Stomach (tissue), 4 donors: ENCODE results near the gene ADGRG1.

Experiments used
- POLR2A ChIP-seq, 4 donors: fragments of 450-650 bp; IDR thresholded peaks; one replicate each; pipeline ENCODE4 v1.6.1; 2016; ENCODE audit warnings: antibody characterized with exemption in 4 of 4, control low read depth in 2 of 4, mild to moderate bottlenecking in 1 of 4, moderate library complexity in 1 of 4
- POLR2AphosphoS5 ChIP-seq, 3 donors: sonication (generic); formaldehyde crosslinking; IDR thresholded peaks; one replicate each; pipeline ENCODE4 v1.6.1; 2016; ENCODE audit warnings: antibody characterized with exemption in 3 of 3
- TF ChIP-seq, protein P1 (sequence below), 7 experiments: fragments of 450-650 bp in 4 of 7; fragments of 200-600 bp in 3 of 7; sonication (generic) in 3 of 7; IDR thresholded peaks; one replicate each; pipeline ENCODE4 v1.5.1; 2016 to 2019; ENCODE audit warnings: antibody characterized with exemption in 7 of 7, control low read depth in 2 of 7, mild to moderate bottlenecking in 1 of 7

DNA sequence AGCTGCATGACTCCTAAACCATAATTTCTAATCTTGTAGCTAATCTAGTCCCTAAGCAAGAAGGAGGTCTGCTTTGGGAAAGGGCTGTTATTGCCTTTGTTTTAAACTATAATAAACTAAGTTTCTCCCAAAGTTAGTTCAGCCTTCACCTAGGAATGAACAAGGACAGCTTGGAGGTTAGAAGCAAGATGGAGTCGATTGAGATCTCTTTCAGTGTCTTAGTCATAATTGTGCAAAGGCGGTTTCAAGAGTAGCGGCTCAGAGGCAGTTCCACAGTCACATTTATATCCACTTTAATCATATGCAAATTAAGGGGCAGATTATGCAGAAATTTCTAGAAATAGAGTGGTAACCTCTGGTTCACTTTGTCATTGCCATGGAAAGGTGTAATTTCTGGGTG is 83.6 kb downstream of the ADGRG1 start:
- TF ChIP-seq, protein P1, sequence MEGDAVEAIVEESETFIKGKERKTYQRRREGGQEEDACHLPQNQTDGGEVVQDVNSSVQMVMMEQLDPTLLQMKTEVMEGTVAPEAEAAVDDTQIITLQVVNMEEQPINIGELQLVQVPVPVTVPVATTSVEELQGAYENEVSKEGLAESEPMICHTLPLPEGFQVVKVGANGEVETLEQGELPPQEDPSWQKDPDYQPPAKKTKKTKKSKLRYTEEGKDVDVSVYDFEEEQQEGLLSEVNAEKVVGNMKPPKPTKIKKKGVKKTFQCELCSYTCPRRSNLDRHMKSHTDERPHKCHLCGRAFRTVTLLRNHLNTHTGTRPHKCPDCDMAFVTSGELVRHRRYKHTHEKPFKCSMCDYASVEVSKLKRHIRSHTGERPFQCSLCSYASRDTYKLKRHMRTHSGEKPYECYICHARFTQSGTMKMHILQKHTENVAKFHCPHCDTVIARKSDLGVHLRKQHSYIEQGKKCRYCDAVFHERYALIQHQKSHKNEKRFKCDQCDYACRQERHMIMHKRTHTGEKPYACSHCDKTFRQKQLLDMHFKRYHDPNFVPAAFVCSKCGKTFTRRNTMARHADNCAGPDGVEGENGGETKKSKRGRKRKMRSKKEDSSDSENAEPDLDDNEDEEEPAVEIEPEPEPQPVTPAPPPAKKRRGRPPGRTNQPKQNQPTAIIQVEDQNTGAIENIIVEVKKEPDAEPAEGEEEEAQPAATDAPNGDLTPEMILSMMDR (IDR thresholded peaks at IDR 0.05): no peak
- TF ChIP-seq POLR2AphosphoS5 (IDR thresholded peaks at IDR 0.05) (no peak), POLR2A (IDR thresholded peaks at IDR 0.05) (no peak)
